Bronchial epithelial cell (primary cell): ENCODE data around the gene APBB2. TPM values are rescaled to one million over a fixed set of nuclear protein-coding genes. Genes with fewer than 3 reads are reported as not detected.

Experiments used
- DNase-seq: peaks from one replicate; pipeline ENCODE4 v3.0.0-alpha.2; 2010; ENCODE audit warnings: low read depth
- FAIRE-seq: peaks from 2 replicates; lab custom pipeline; 2011; peaks lifted over from hg19 to GRCh38; lab: Jason Lieb, UNC
- H3K27me3 ChIP-seq: 2 replicates; pipeline ENCODE4 v1.5.1; 2011; ENCODE audit warnings: low read length; ENCODE audit not compliant: control insufficient read depth, insufficient read depth
- H3K36me3 ChIP-seq: 2 replicates; pipeline ENCODE4 v1.5.1; 2011; ENCODE audit warnings: low read length; ENCODE audit not compliant: control insufficient read depth, insufficient read depth
- H3K4me3 ChIP-seq: 2 replicates; pipeline ENCODE4 v1.5.1; 2011; ENCODE audit warnings: mild to moderate bottlenecking, low read depth, low read length, control low read depth
- total RNA-seq: library from RNA; depleted of rRNA; stranded (reverse); fragments of >200 nt; gene quantifications from 2 replicates; pipeline ENCODE4 v1.2.1, GENCODE V29; 2014
- TF ChIP-seq, protein P1 (sequence below): IDR thresholded peaks from 2 replicates; pipeline ENCODE4 v1.5.1; 2011; ENCODE audit warnings: mild to moderate bottlenecking, moderate library complexity, low read length, control low read depth, inconsistent platforms; ENCODE audit not compliant: insufficient read depth, severe bottlenecking

Gene APBB2
- total RNA-seq, 1 donor from 2014 or later = 39.2 TPM

DNA sequence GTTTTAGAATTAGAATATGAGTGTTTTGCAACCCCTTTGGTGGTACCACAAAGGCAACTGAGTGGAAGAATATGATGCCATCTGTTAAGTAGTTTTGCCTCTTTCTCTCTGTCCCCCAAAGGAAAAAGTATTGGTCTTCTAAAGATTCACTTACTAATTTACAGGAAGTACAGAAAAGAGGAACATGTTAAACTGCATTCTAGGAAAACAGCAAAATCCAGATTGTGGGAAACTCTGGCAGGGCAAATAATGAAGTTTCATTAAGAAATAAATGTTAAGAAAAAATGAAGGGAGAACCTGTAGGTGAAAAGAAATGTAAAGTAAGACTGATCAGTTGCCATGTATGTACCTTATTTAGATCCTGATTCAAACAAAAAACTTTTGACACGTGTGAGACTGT lies 425.3 kb downstream of the APBB2 start:
- no peak for FAIRE-seq
- H3K27me3 ChIP-seq = no peaks in the 10 kb centered on the region
- TF ChIP-seq, protein P1, sequence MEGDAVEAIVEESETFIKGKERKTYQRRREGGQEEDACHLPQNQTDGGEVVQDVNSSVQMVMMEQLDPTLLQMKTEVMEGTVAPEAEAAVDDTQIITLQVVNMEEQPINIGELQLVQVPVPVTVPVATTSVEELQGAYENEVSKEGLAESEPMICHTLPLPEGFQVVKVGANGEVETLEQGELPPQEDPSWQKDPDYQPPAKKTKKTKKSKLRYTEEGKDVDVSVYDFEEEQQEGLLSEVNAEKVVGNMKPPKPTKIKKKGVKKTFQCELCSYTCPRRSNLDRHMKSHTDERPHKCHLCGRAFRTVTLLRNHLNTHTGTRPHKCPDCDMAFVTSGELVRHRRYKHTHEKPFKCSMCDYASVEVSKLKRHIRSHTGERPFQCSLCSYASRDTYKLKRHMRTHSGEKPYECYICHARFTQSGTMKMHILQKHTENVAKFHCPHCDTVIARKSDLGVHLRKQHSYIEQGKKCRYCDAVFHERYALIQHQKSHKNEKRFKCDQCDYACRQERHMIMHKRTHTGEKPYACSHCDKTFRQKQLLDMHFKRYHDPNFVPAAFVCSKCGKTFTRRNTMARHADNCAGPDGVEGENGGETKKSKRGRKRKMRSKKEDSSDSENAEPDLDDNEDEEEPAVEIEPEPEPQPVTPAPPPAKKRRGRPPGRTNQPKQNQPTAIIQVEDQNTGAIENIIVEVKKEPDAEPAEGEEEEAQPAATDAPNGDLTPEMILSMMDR = no peak
- H3K36me3 ChIP-seq = no peaks in the 10 kb centered on the region
- DNase-seq = no peak
- no peak overlapping the region for H3K4me3 ChIP-seq

DNA sequence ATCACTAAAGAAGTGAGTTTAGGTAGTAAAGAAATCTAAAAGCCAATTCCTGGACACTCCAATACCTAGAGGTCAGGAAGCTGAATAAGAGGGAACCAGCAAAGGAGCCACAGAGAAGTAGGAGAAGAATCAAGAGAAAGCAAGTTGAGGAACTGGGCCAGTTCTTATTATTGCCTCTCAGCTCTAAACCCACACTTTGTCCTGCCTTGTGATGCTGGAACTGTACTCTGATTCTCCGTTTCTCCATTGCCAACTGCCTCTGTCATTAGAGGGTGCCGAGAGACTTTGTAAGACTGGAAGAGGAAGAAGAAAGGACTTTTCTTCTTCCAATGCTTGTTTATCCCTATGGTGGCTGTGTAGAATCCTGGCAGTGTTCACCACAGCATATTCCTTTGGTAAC lies 426.0 kb downstream of the APBB2 start:
- no peak for FAIRE-seq
- TF ChIP-seq, protein P1 = no peak
- H3K27me3 ChIP-seq = no peaks in the 10 kb centered on the region
- DNase-seq = no peak
- H3K4me3 ChIP-seq = no peak overlapping the region
- H3K36me3 ChIP-seq = no peaks in the 10 kb centered on the region

DNA sequence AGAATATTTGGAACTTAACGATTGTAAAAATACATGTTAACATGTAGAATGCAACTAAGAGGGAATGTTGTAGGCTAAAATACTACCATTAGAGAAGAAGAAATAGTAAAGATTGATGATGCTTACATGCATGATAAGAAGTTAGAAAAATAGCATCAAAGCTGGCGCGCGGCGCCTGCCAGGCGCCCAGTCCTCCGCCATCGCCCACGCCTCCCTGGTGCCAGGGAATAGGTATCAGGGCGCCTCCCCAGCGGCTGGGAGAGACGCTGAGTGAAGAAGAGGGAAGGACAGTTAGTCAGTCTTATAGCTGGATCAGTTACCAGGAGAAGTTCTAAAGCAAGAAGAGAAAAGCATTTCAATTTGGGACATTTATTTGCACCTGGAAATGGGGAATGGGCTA lies 428.6 kb downstream of the APBB2 start:
- FAIRE-seq (no peak), DNase-seq (no peak)
- Histone ChIP-seq H3K4me3 (no peak overlapping the region), H3K36me3 (no peaks in the 10 kb centered on the region), H3K27me3 (no peaks in the 10 kb centered on the region)
- TF ChIP-seq, protein P1 = no peak

DNA sequence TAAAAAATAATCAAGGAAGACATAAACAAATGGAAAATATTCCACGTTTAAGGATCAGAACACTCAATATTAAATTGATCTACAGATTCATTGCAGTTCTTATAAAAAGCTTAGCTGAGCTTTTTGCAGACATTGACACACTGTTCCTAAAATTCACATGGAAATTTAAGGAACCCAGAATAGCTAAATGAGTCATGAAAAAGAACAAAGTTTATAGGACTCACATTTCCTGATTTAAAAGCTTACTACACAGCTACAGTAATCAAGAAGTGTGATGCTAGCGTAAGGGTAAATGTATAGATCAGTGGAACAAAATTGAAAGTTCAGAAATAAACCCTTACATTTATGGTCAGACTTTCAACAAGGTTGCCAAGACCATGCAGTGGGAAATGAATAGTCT lies 431.5 kb downstream of the APBB2 start:
- TF ChIP-seq, protein P1 = no peak

DNA sequence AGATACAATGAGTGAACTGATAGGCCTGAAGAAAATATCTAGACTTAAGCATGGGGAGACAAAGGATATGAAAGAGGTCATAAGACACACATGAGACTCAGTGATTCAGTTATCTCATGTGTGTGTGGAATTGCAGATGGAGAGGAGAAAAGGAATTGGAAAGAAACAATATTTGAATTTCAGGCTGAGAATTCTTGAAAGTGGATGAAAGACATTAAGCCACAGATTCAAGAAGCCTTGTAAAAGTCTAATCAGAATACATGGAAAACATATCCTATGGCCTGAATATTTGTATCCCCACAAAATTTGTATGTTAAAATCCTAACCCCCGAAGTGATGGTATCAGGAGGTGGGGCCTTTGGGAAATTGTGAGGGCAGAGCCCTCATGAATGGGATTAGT lies 436.3 kb downstream of the APBB2 start:
- Histone ChIP-seq H3K27me3 (no peaks in the 10 kb centered on the region), H3K36me3 (no peaks in the 10 kb centered on the region), H3K4me3 (no peak overlapping the region)
- no peak for FAIRE-seq
- DNase-seq = no peak
- TF ChIP-seq, protein P1 = no peak

More for the DNA sequence above, 431.5 kb downstream of the APBB2 start:
- FAIRE-seq (no peak), DNase-seq (no peak)
- no peaks in the 10 kb centered on the region for H3K36me3 ChIP-seq
- no peaks in the 10 kb centered on the region for H3K27me3 ChIP-seq
- H3K4me3 ChIP-seq = no peak overlapping the region

DNA sequence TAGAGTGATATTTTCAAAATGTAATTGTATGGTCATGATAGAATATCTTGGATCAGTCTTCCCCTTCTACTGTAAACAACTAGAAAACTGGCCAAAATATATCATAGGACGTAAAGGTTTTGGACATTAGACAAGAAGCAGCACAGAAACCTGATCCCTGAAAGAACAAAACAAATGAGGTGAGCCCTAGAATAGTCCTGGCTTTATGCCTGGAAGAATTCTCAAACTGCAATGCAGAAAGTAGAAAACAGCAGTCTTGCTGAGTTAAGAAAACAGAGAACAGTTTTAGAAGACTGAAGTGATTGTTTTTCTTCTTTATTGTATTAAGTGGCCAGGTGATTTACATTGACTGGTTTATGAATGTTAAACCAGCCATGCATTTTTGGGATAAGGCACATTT lies 445.1 kb downstream of the APBB2 start:
- TF ChIP-seq, protein P1 = no peak
- H3K4me3 ChIP-seq = no peak overlapping the region
- no peak for DNase-seq
- no peak for FAIRE-seq
- H3K27me3 ChIP-seq = no peaks in the 10 kb centered on the region
- no peaks in the 10 kb centered on the region for H3K36me3 ChIP-seq
